Measurements from ENCODE around the gene FBXO24. TPM values are rescaled to one million over a fixed set of nuclear protein-coding genes. Genes with fewer than 3 reads are reported as not detected.

The FBXO24 gene
- total and polyA plus RNA-seq, 3 experiments from 2014 or later, result 0.47 to 0.50 TPM; not detected in 1

DNA sequence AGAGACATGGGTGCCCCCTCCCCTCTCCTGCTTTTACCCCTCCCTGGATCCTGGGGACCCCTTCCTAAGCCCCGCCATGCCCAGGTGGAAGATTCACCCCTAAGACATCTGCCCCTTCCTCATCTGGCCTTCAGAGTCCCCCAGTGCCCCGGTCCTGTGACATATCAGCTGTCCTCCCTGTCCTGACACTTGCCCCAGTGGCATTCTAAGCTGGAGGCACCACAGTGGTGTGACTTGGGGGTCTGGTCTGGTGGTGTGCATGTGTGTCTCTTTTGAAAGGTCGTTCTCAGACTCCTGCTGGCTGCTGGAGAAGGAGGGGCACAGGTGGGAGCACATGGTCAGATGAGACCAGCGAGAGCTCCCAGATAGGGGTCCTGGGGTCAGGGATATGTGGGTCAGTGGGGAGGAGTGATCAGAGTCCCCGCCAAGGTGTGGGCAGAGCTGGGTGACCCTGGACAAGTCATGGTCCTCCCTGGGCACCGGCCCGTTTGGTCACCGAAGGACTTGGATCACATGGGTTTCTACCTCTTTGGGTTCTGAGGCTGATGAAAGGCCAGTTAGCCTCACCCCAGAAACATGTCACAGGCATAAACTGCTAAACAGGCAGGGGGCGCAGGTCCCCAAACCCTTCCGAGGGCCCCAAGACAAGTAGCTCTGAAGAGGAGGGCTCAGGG lies 55.9 kb downstream of the FBXO24 start:
- H3K27me3 ChIP-seq (ENCODE audit: insufficient read depth, low read length, poor library complexity, severe bottlenecking), result no peaks in the 10 kb centered on the region
- H3K9me3 ChIP-seq (ENCODE audit: low read length), result no peaks in the 10 kb centered on the region
- no peak overlapping the region for H3K4me3 ChIP-seq (ENCODE audit: low read length)
- no peaks in the 10 kb centered on the region for H3K36me3 Mint-ChIP-seq
- peaks cover 6 to 10% of the 10 kb centered on the region in 2 donors for H3K27me3 Mint-ChIP-seq
- H3K9me3 Mint-ChIP-seq, result no peaks in the 10 kb centered on the region
- H3K4me1 ChIP-seq (ENCODE audit: insufficient read depth, low read length), result no peaks in the 10 kb centered on the region
- ChIA-PET CTCF (interaction anchor here (1.0 kb wide), 2 partner anchors 8 to 9 kb away, joined by 3 to 5 read pairs; no protein-coding TSS in a partner anchor), POLR2A (no interaction called here)
- H3K4me3 Mint-ChIP-seq, result no peak overlapping the region
- H3K4me1 Mint-ChIP-seq, result no peaks in the 10 kb centered on the region
- no peak overlapping the region for H3K27ac Mint-ChIP-seq
- DNase-seq, result no peak
- H3K27ac ChIP-seq (ENCODE audit: low read depth, low read length), result peak overlapping the region; percentile 61
- H3K36me3 ChIP-seq (ENCODE audit: insufficient read depth, low read length), result no peaks in the 10 kb centered on the region

DNA sequence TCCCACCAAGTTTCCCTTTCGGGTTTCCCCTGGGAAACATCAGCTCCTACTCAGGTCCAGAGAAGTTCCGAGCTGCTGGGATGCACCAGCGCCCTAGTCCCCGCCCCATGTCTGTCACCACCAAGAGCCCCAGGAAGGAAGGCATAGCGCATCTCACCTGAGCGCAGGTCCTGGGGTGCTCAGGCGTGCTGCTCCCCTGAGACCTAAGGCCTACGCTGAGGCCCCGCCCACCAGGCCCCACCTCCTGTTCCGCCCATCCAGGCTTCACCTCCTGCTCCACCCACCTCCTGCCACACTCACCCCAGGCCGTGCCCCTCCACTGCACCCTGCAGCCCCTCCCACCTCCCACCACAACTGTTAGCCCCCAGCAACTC lies 56.4 kb downstream of the FBXO24 start:
- no peaks in the 10 kb centered on the region for H3K36me3 Mint-ChIP-seq
- H3K4me1 ChIP-seq (ENCODE audit: insufficient read depth, low read length), result no peaks in the 10 kb centered on the region
- H3K4me1 Mint-ChIP-seq, result no peaks in the 10 kb centered on the region
- no peak overlapping the region for H3K27ac Mint-ChIP-seq
- H3K9me3 ChIP-seq (ENCODE audit: low read length), result no peaks in the 10 kb centered on the region
- H3K27me3 Mint-ChIP-seq, result peaks cover 6 to 10% of the 10 kb centered on the region in 2 donors
- H3K36me3 ChIP-seq (ENCODE audit: insufficient read depth, low read length), result no peaks in the 10 kb centered on the region
- H3K9me3 Mint-ChIP-seq, result no peaks in the 10 kb centered on the region
- CTCF ChIA-PET, result interaction anchor here (1.0 kb wide), 2 partner anchors 8 to 10 kb away, joined by 3 to 5 read pairs; no protein-coding TSS in a partner anchor
- H3K27ac ChIP-seq (ENCODE audit: low read depth, low read length), result no peak overlapping the region
- H3K4me3 ChIP-seq (ENCODE audit: low read length), result no peak overlapping the region
- POLR2A ChIA-PET, result no interaction called here
- no peak overlapping the region for H3K4me3 Mint-ChIP-seq
- no peak for DNase-seq
- H3K27me3 ChIP-seq (ENCODE audit: insufficient read depth, low read length, poor library complexity, severe bottlenecking), result no peaks in the 10 kb centered on the region

DNA sequence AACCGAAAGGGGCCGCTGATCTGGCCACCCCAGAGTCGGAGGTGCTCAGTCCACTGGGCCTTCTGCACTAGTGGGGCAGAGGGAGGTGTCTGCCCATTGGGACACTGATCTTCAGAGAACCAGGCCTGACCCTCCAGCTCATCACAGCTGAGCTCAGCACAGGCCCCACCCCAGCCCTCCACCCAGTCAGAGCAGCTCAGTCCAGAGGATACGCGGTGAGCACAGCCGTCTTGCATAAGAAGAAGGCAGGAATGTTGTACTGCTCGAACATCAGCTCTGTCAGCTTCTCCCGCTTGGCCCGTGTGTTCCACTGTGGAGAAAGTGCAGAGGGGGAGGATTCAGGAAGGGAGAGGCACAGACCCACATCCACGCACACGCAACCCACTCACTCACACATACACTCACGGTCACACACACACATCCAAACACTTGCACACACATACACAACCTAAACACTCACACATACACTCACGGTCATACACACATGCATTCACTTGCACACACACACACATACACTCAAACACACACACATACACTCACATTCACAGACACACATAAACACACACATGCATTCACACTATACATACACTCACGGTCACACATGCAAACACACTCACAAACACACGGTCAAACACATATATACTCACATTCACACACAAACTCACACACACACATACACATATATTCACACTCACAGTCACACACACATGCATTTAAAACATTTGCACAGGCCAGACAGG lies 63.9 kb downstream of the FBXO24 start:
- Mint-ChIP-seq H3K9me3 (peaks cover 0 to 1% (median 0%) of the 10 kb centered on the region in 5 donors), H3K27ac (peak overlapping the region in 1 of 8 donors; percentile 8), H3K36me3 (peaks cover 0 to 7% (median 3%) of the 10 kb centered on the region in 3 donors), H3K27me3 (peaks cover 44 to 47% of the 10 kb centered on the region in 2 donors), H3K4me1 (peaks cover 0 to 4% (median 2%) of the 10 kb centered on the region in 3 donors), H3K4me3 (no peak overlapping the region)
- ChIA-PET POLR2A (no interaction called here), CTCF (no interaction called here)
- Histone ChIP-seq H3K4me1 (ENCODE audit: insufficient read depth, low read length) (no peaks in the 10 kb centered on the region), H3K4me3 (ENCODE audit: low read length) (no peak overlapping the region), H3K27me3 (ENCODE audit: insufficient read depth, low read length, poor library complexity, severe bottlenecking) (peaks cover 5% of the 10 kb centered on the region), H3K36me3 (ENCODE audit: insufficient read depth, low read length) (no peaks in the 10 kb centered on the region), H3K9me3 (ENCODE audit: low read length) (no peaks in the 10 kb centered on the region), H3K27ac (ENCODE audit: low read depth, low read length) (no peak overlapping the region)
- no peak for DNase-seq

Other genes with a start within 250 kb of the FBXO24 start
- 10 to 100 TPM; 33.5 to 33.7 TPM for gene PILRB, start 228.2 kb upstream of the FBXO24 start, total RNA-seq
- gene PILRB, start 228.2 kb upstream of the FBXO24 start, polyA plus RNA-seq, result 18.1 TPM
- 1 to 10 TPM in 1 of 2 experiments, under 1 TPM in 1; 0.84 to 1.9 TPM for gene PILRA, start 212.8 kb upstream of the FBXO24 start, total RNA-seq
- gene PILRA, start 212.8 kb upstream of the FBXO24 start, polyA plus RNA-seq, result 0.37 TPM
- 1 to 10 TPM; 4.3 to 5.0 TPM for gene ZCWPW1, start 157.6 kb upstream of the FBXO24 start, total RNA-seq
- 6.5 TPM for gene ZCWPW1, start 157.6 kb upstream of the FBXO24 start, polyA plus RNA-seq
- 10 to 100 TPM; 75.9 to 78.8 TPM for gene MEPCE, start 156.5 kb upstream of the FBXO24 start, total RNA-seq
- 13.6 TPM for gene MEPCE, start 156.5 kb upstream of the FBXO24 start, polyA plus RNA-seq
- 10 to 100 TPM; 41.4 to 46.3 TPM for gene PPP1R35, start 149.8 kb upstream of the FBXO24 start, total RNA-seq
- 50.2 TPM for gene PPP1R35, start 149.8 kb upstream of the FBXO24 start, polyA plus RNA-seq
- gene SPACDR, start 122.1 kb upstream of the FBXO24 start, total RNA-seq, result 1 to 10 TPM in 1 of 2 experiments, under 1 TPM in 1; 1.00 to 1.7 TPM
- 0.56 TPM for gene SPACDR, start 122.1 kb upstream of the FBXO24 start, polyA plus RNA-seq
- gene TSC22D4, start 107.1 kb upstream of the FBXO24 start, total RNA-seq, result 10 to 100 TPM; 96.2 to 99.1 TPM
- gene TSC22D4, start 107.1 kb upstream of the FBXO24 start, polyA plus RNA-seq, result 40.5 TPM
- under 1 TPM; 0.13 to 0.18 TPM for gene NYAP1, start 102.4 kb upstream of the FBXO24 start, total RNA-seq
- gene NYAP1, start 102.4 kb upstream of the FBXO24 start, polyA plus RNA-seq, result not detected
- 10 to 100 TPM; 60.5 to 63.1 TPM for gene AGFG2, start 47.1 kb upstream of the FBXO24 start, total RNA-seq
- 36.2 TPM for gene AGFG2, start 47.1 kb upstream of the FBXO24 start, polyA plus RNA-seq
- gene SAP25, start 12.4 kb upstream of the FBXO24 start, total RNA-seq, result 10 to 100 TPM; 13.9 to 14.3 TPM
- 0.56 TPM for gene SAP25, start 12.4 kb upstream of the FBXO24 start, polyA plus RNA-seq
- gene LRCH4, start 199 bp upstream of the FBXO24 start, total RNA-seq, result 100 to 1,000 TPM; 101 to 109 TPM
- gene LRCH4, start 199 bp upstream of the FBXO24 start, polyA plus RNA-seq, result 153 TPM
- gene PCOLCE, start 16.0 kb downstream of the FBXO24 start, total RNA-seq, result 1 to 10 TPM; 6.8 TPM
- 1.6 TPM for gene PCOLCE, start 16.0 kb downstream of the FBXO24 start, polyA plus RNA-seq
- gene MOSPD3, start 26.2 kb downstream of the FBXO24 start, total RNA-seq, result 10 to 100 TPM; 16.2 to 16.3 TPM
- gene MOSPD3, start 26.2 kb downstream of the FBXO24 start, polyA plus RNA-seq, result 29.7 TPM
- gene TFR2, start 55.2 kb downstream of the FBXO24 start, total RNA-seq, result 10 to 100 TPM; 14.6 to 17.7 TPM
- gene TFR2, start 55.2 kb downstream of the FBXO24 start, polyA plus RNA-seq, result 2.7 TPM
- gene ACTL6B, start 70.1 kb downstream of the FBXO24 start, total RNA-seq, result not detected
- not detected for gene ACTL6B, start 70.1 kb downstream of the FBXO24 start, polyA plus RNA-seq
- 100 to 1,000 TPM; 253 to 262 TPM for gene GNB2, start 87.4 kb downstream of the FBXO24 start, total RNA-seq
- gene GNB2, start 87.4 kb downstream of the FBXO24 start, polyA plus RNA-seq, result 62.9 TPM
- 10 to 100 TPM; 51.4 to 54.7 TPM for gene GIGYF1, start 107.9 kb downstream of the FBXO24 start, total RNA-seq
- gene GIGYF1, start 107.9 kb downstream of the FBXO24 start, polyA plus RNA-seq, result 3.2 TPM
- 10 to 100 TPM; 79.7 to 83.3 TPM for gene POP7, start 119.8 kb downstream of the FBXO24 start, total RNA-seq
- 51.7 TPM for gene POP7, start 119.8 kb downstream of the FBXO24 start, polyA plus RNA-seq
- under 1 TPM in 1 of 2 experiments, not detected in 1; 0.22 TPM for gene EPO, start 134.1 kb downstream of the FBXO24 start, total RNA-seq
- gene EPO, start 134.1 kb downstream of the FBXO24 start, polyA plus RNA-seq, result not detected
- not detected for gene ZAN, start 147.3 kb downstream of the FBXO24 start, total RNA-seq
- gene ZAN, start 147.3 kb downstream of the FBXO24 start, polyA plus RNA-seq, result not detected
- 1 to 10 TPM; 2.5 to 2.9 TPM for gene EPHB4, start 241.2 kb downstream of the FBXO24 start, total RNA-seq
- not detected for gene EPHB4, start 241.2 kb downstream of the FBXO24 start, polyA plus RNA-seq